HG03575 (cell line): ENCODE results near the gene ADGRD1.

Experiments
- ATAC-seq: cut with Tn5 transposase; IDR thresholded peaks from one replicate; pipeline ENCODE4 v1.9.1; 2021; ENCODE audit not compliant: unreplicated experiment, insufficient number of reproducible peaks, low FRiP score; ENCODE audit errors: extremely low read depth

ADGRD1 gene

GRCh38 chr12:130960058-130960457 lies 6.4 kb downstream of the ADGRD1 start:
- ATAC-seq, result no peak

GRCh38 chr12:130960787-130961186 lies 7.1 kb downstream of the ADGRD1 start:
- ATAC-seq, result no peak

GRCh38 chr12:130961921-130962451 lies 8.3 kb downstream of the ADGRD1 start:
- no peak for ATAC-seq

GRCh38 chr12:130965214-130965613 lies 11.5 kb downstream of the ADGRD1 start:
- no peak for ATAC-seq

GRCh38 chr12:130965668-130966067 lies 12.0 kb downstream of the ADGRD1 start:
- no peak for ATAC-seq

- ATAC-seq, result no peak
These were observed 12.8 kb downstream of the ADGRD1 start for GRCh38 chr12:130966443-130967030.

- ATAC-seq, result no peak
These were observed 13.9 kb downstream of the ADGRD1 start for GRCh38 chr12:130967636-130968035.

GRCh38 chr12:130968611-130969010 lies 14.9 kb downstream of the ADGRD1 start:
- no peak for ATAC-seq

GRCh38 chr12:130969223-130969622 lies 15.5 kb downstream of the ADGRD1 start:
- ATAC-seq, result no peak

GRCh38 chr12:130970165-130970907 lies 16.6 kb downstream of the ADGRD1 start:
- ATAC-seq, result no peak

- ATAC-seq, result no peak
These were observed 17.2 kb downstream of the ADGRD1 start for GRCh38 chr12:130970908-130971233.

GRCh38 chr12:130971925-130972585 lies 18.3 kb downstream of the ADGRD1 start:
- ATAC-seq, result no peak

- no peak for ATAC-seq
These were observed 18.9 kb downstream of the ADGRD1 start for GRCh38 chr12:130972586-130972950.

GRCh38 chr12:130973109-130973508 lies 19.4 kb downstream of the ADGRD1 start:
- no peak for ATAC-seq

- no peak for ATAC-seq
These were observed 20.2 kb downstream of the ADGRD1 start for GRCh38 chr12:130973906-130974305.

GRCh38 chr12:130975116-130975515 lies 21.4 kb downstream of the ADGRD1 start:
- no peak for ATAC-seq

- no peak for ATAC-seq
These were observed 22.5 kb downstream of the ADGRD1 start for GRCh38 chr12:130976171-130976720.

- no peak for ATAC-seq
These were observed 23.5 kb downstream of the ADGRD1 start for GRCh38 chr12:130977046-130977742.

GRCh38 chr12:130977743-130978095 lies 24.0 kb downstream of the ADGRD1 start:
- no peak for ATAC-seq
